NCI-H146 (cell line): ENCODE data around the gene DCLK1.

Source experiments
- DNase-seq: peaks from one replicate; lab custom pipeline; 2025; lab: John Stamatoyannopoulos, UW

DCLK1 gene

DNA sequence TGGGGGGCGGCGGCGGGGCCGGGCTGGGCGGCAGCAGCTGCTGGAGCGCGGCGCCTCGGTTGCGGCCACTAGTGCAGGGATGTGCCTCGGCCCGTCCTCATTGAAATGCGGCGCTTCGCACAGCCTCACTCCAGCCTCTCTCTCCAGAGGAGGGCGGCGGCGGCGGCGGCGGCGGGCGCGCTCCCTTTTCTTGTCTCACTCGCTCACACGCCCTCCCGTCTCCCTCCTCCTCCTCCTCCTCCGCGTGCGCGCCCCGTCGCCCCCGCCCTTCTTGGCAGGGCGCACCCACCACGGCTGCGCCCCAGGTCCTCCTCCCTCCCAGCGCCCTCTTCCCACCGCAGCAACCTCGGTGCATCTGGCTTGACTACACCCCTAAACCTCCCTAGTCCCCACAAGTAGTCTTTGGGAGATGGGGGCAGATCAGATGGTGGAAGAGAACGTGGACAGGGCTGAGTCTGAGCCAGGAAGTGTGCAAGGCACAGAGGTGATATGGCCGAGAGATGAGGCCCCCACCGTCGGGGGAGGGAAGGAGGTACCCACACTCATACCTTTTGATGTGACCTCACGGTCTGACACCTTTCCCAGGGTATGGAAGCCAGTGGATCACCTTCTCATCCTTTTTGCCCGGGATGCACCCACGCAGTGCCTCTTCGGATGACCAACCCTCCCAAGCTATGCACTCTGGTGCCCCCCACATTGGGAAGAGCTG, at the start of gene DCLK1:
Gene DCLK1, minus strand, starts transcription at position 161 of the 709 bp plus-strand sequence.
- peak; percentile 90 for DNase-seq

DNA sequence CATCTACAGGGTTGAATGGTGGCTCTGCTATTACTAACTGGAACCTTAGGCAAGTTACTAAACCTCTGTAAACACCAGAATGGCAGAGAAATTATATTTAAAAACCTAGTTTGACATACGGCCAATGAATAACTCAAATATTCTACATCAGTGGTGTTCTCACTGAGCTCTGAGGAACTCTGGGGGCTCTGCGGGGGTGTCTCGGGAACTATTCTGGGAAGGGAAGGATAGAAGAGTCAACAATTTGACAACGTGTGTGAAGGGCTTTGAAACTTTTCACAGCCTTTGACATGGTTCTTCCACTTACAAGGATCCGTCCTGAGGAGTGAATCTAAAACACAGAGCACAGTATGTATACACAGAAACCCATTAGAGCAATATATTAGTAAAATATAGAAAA, 44.4 kb upstream of the DCLK1 start:
- DNase-seq, result no peak

DNA sequence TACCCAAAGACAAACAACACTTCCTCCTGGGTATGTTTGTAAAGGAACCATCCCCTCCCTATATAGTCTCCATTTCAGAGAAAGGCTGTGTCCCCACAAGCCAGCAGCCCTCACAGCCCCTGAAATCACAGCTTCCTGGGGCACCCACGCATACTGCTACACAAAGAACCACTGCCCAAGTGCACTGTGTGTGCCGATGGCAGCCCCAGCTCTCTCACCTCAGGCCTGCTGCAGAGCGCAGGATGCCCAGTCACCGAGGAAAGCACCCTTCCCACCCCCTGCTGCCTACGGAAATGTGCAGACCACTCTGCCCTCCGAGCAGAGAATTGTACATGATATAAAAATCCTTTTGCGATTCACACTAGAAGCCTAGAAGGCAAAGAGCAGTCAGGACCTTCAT, 43.7 kb upstream of the DCLK1 start:
- peak; percentile 66 for DNase-seq

DNA sequence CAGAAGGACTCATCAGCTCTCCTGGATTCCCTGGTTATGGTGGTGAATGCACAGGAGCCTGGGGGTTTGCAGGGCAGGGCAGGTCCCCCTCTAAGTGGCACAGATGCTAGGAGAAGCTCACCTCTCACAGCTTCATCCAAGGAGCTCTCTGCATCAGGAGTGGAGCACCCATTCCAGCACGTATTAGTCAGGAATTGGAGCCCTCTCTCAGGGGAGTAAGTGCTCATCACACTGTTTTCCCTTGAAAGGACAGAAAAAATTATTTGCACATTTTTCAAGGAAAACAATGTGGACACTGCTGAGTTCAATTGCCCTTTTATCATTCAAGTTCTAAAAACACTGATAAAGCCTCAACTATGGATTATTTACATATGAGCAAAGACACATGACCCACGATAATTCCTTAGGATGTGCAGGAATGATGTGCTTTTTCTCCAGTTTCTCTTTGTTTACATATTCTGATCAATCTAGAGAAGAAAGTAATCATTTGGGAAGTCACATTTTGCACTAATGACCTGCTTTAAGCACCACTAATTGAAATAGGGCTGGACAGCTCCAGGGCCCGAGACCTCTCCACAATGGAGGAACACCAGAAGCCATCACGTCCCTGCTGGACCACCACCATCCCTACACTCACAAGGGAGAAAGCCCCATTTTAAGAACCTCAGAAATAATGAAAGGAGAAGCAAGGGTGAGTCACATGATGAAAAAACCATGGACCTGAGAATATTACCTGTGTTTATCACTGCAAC, 42.6 kb upstream of the DCLK1 start:
- DNase-seq, result peak; percentile 83

DNA sequence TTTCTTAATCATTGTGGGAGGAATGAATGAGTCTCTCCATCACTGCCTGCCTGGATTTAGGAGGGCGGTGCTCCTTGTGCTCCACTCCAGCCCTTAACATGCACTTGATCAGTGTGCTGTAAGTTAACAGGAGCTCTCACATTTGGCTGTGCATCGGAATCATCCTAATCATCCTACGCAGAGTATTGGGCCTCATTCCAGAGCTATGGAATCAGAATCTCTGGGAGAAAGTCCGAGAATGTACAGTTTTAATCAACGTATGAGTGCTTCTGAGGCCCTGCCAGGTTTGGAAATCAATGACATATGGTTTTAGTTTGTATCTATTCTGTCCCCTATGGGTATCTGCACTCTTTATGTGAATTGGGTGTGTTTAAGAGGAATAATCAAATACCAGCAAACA, 34.9 kb upstream of the DCLK1 start:
- no peak for DNase-seq

DNA sequence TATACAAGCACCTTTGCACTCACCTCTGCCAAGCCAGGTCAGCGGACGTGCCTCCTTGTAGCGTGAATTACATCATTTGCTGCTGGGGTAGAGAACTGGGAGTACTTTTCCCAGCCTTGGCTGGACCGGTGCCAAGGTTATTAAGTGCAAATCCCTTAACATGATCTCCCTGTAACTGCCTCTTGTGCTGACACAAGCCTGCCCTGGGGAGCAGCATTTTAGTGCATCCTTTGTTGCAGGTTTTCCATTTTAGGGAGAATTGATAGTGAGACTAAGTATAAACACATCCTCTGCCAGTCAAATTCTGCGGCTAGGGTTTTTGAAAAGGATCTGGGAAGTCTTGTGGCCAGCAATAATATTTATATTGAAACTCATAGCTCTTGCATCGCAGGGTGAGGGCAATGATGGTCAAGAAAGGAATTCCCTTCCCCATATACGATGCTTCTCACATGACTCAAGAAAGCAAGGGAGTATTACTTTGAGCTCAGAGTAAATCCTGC, 32.7 kb upstream of the DCLK1 start:
- DNase-seq, result peak; percentile 95

DNA sequence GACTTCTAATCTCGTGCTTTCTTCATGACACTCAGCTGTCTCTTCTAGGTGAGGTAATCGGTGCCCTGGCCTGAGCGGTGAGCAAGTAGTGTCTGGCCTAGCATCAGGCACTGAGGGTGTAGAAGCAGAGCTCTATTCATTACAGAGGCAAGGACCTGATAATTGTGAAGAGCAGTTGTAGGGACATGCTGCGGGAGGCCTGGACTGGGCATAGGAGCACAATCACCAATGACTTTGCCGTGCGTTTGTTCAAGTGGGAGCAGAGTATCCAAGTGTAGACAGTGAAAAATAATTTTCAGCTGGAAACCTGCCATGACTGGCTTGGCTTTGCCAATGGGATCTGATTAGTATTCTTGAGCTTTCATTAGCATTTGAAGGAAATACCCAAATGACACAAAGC, 32.1 kb upstream of the DCLK1 start:
- peak; percentile 20 for DNase-seq

DNA sequence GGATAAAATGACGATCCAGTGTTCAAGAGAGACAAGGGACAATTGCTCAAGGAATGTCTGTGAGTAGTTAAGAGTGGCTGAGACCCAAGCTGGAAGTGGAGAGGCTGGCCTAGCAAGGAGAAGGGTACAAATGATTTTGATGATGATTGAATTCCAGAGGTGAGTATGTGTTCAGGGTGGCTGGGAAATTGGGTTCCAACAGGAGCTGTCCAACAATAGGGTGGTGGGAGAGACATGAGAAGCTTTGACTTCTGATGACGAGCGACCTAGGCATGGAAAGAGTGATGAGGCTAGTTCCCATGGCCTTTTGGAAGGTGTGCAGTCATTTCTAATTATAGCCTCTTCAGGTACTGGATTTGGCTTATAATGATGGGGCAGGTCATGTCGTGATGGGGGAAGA, 29.1 kb upstream of the DCLK1 start:
- no peak for DNase-seq

DNA sequence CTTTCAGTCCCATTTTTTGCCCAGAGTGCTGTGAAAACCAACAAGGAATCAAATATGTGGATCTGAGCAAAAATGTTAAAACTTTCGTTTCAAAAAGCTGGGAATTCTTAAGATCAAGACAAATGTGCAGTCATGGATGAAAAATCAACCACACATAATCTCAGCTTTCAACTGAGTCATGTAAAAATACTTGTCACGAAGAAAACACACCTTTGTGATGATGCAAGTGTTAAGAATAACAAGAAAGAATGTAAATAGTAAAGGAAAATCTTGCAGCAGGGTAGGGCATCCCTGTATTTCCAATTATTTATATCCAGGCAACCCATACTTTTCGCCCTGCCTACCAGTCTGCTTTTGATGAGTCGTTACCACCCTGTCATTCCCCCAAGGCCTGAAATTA, 27.4 kb upstream of the DCLK1 start:
- DNase-seq, result no peak

DNA sequence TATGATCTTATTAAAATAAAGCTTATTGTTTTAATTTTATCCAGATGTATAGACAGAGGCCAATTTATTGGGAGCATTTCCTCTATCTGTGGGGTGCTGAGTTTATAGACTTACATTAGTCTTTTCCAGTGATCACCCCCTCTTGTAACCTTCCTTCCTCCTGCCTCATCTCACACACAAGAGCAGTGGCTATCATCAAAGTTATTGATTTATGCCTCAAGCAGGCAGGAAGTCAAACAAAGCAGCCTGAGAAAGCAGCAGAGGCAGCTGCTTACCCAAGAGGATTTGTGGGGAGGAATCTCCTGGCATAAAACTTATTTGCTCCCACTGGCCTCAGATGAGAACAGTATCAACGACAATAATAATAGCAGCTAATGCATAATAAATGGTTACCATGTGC, 26.3 kb upstream of the DCLK1 start:
- DNase-seq, result peak; percentile 87

DNA sequence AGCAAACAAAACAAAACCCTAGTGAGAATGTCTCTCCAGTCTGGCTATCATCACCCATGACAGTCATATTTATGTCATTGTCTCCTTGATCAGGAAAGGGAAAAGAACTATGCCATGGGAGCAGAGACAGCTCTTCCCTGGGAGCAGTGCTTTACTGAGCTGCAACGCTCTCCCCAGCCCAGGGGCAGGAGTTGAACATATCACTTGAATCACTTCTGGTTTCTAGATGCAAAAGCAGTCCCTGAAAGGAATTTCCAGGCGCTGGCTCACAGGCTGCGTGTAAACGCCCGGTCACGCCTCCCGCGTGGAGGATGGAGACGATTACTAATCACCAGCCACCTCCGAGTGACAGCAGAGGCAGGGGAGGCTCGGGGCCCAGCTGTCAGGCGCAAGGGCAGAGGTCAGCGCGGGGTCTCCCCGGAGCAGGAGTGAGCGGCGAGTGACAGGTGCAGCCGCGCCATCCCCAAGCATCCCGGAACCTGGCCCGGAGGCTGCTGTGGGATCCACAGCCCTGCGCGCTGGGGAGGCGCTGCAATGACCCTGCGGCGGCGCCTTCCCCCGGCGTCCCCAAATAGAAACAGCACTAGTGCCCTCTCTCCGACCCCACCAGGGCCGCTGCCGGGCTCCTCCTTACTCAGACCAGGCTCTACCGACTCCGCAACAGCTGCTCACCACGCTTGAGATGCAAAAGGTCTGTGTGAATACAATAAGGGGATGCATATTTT, 23.5 kb upstream of the DCLK1 start:
- DNase-seq, result no peak

DNA sequence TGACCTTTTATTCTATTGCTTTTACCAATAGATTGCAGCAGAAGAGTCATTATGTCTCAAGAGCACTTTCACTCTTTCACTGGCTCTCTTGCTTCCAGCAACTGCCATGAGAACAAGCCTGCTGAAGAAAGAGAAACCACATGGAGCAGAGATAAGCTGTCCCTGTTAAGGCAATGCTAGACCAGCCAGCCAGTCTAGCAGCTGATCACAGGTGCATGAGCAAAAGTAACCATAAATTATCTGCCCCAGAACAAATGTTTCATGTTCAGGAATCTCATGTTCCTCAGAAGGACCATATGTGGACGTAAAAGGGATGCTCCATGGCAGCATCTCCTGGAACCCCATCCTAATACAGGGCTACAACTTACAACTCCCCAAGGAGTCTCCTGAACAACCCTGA, 20.4 kb upstream of the DCLK1 start:
- no peak for DNase-seq

DNA sequence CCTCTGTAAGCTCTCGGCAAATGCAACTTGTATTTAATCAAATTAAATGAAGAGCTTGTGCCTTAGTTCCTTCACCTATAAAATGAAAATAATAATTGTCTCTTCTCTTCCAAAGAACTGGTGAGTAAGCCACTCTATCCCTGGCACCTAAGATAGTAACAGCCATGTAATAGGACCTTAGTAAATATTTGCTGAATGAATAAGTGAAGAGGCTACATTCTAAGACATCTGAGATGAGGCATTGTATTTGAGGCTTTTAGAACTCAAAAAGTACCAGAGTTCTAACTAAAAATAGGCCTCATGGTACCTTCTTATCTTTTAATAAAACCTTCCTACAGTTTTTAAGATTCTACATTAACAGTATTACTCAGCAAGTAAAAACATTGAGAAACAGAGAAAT, 17.3 kb upstream of the DCLK1 start:
- DNase-seq, result no peak

DNA sequence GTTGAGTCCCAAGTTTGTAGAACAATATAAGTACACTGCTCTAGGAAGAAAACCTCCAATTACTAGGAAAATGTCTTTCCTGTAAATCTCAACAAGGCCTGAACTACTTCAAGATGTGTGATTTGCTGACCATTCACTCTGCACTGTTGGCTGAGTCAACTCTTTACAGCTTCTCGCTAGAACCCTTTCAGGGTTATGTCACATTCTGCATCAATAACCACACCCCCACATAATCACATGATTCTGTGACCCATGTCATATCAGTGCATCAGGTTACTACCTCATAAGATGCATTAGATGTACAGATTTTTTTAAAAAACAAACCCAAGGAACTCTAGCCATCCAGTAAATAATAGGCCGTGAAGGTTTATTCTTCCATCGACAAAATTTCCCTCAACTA, 16.1 kb upstream of the DCLK1 start:
- DNase-seq, result no peak

DNA sequence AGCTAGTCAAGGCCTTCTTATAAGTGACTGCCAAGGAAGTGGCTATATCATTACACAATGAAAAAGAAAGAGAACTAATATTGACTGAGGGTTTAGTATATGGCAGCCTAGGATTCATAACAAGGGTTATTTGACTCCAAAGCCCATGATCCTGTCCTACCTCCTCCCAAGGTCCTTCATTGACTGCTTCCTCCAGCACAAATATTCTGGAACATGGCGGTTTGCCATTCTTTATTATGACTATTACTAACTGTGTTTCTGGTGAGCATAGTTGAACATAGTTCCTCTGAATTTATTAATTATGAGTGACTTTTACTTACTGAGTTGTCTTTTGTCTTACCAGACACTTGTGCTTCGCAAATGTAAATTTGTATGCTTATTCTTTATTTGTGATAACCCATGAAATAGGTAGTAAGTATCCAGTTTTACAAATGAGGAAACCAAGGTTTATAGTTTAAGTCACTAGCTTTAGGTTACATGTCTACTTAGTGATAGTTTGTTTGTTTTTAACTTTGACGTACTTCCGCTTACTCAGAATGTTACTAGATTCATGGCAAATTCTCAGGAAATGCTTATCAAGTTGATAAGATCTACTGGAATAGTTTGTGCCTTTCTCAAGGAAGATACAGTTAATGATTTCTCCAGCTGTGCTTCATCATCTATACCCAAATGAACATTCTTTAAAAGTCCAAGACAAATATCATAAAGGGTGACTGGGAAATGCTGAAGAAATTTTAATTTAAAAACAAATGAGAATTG, 15.5 kb upstream of the DCLK1 start:
- DNase-seq, result no peak

DNA sequence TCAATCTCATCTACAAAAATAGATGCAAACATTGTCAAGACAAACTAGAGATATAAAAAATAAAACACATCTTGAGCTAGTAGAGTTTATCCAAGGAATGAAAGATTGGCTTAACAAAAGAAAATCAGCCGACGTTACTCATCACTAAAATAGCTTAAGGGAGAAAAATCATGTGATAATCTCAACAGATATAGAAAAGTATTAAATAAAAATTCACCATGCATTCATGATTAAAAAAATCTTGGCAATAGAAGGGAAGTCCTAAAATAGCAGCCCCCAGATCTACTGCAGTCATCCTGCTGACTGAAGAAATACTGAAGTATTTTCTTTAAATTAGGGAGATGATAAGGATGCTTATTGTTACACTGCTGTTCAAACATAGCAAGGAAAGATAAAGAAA, 12.6 kb upstream of the DCLK1 start:
- DNase-seq, result no peak

DNA sequence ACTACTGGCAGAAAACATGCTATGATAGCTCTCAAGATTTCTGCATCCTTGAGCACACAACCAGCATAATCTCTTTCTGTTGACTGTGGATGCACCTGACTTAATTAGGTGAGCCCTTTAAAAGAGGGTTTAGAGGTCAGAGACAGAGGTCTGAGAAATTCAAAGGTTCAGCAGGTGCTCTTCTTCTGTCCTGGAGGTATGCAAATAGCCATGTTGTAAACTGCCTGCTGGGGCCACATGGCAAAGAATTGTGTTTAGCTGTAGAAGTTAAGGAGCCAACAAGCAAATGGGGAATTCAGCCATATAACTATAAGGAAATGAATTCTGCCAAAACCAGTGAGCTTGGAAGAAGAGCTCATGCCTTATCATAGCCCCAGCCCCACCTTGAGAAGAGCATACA, 11.6 kb upstream of the DCLK1 start:
- DNase-seq, result peak; percentile 92

DNA sequence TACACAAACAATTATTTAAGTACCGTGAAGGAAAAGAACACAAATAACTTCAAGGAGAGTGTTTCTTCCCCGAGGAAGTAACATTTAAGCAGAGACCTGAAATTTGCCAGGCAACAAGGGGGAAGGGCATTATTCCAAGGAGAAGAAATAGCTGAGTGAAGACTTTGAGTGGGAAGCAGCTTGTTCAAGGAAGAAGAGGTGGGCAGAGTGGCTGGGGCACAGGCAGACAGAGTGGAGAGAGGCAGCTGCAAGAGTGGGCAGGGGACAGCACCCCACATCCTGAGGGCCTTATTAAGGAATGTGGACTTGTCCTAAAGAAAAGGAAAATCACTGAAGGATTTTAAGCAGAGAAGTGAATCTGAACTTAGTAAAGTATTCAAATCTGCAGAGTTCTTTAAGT, 4.7 kb upstream of the DCLK1 start:
- no peak for DNase-seq

DNA sequence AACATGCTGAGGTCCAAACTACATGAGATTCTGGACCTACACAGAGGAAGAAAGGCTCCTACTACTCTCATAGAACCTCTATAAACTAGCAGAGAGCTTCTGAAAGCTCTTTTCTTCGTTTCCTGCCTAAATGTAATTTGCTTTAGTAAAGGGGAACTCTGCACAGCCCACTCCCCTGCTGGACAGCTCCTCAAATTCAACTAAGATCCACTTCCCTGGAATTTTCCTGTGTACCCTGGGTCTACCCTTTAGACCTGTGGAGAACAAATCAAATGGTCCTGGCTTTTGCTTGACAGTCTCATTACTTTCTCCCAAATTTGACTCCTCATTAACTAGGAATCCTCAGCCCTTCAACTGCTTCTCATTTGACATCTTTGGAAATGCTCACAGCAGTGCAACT, 3.5 kb upstream of the DCLK1 start:
- no peak for DNase-seq

DNA sequence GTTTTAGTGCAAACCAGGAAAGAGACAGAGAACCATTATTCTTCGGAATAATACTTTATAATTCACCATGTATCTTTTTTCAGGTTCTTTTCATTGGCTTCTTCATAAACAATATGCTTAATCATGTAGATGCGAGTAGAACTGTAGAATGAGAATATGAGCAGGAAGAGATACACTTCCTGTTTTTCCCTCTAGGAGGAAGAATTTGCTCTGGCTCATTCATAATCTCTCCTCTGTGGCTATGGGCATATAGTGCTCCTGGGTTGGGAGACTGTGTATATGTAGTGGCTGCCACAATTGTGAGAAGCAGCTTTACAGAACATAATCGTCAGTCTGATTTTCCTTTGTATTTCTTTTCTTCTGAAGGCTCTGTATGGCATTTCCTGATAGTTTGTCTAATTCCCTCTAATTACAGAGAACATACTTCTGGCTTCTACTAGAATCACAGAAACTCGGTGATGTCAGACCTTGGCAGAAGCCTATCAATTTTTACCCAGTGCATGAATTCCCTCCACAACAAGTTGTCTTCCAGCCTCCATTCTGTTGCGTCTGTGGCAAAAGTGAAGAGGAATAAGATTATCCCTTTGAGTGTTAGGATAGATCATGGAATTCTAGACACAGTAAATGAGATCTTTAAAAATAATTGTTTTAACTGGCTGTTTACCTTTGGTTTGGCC, 2.9 kb upstream of the DCLK1 start:
- peak; percentile 24 for DNase-seq

DNA sequence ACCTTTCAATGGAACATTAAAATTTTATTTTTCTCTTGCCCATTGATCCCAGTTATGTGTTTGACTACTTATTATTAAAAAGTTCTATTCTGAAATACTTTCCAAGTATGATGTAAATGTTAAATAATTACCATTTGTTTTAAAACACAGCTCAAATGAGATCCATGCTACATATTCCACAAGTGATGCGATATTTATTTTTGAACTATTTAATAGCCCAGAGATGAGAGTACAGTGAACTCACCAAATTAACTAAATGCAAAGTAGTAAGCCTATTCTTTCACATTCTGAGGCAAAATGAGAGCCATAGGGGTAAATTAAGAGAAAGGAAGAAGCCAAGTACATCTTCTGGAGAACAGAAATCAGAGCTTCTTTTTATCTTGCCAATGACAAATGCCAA, 1.2 kb upstream of the DCLK1 start:
- DNase-seq, result no peak

DNA sequence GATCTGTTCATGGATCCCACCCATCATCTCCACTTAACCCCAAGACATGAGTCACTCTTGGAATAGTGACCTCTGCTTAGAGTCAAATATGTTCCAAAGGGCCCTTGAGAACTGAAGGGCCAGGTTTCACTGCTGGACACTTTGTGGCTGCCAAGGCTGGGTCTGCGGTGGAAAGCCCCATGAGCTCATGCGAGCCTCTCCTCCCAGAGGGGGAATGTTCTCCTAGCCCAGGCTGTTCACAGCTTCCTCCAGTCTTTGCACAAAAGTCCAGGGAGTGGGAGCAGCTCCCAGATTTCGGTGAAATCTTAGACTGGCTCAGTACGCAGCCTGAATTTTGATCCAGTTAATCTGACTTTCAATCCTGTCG, 732 bp upstream of the DCLK1 start:
- peak; percentile 9 for DNase-seq
